Breast epithelium (tissue), 3 donors: Measurements from ENCODE around the gene SRGAP2B.
"Not testable (repeated sequence)": the region's sequence is repeated elsewhere in the genome, so short reads cannot be mapped to it uniquely, and the experiment has no call there.

Source experiments
- POLR2A ChIP-seq: fragments of 450-650 bp; IDR thresholded peaks from one replicate; pipeline ENCODE4 v1.6.1; 2016; ENCODE audit warnings: antibody characterized with exemption, mild to moderate bottlenecking, moderate library complexity
- POLR2AphosphoS5 ChIP-seq, 3 donors: sonication (generic); formaldehyde crosslinking; IDR thresholded peaks; one replicate each; pipeline ENCODE4 v1.6.1; 2017; ENCODE audit warnings: antibody characterized with exemption in 3 of 3
- TF ChIP-seq, protein P1 (sequence below), 3 donors: fragments of 450-650 bp; IDR thresholded peaks; one replicate each; pipeline ENCODE4 v1.5.1; 2016 to 2017; ENCODE audit warnings: antibody characterized with exemption in 3 of 3, mild to moderate bottlenecking in 3 of 3, moderate library complexity in 3 of 3

DNA sequence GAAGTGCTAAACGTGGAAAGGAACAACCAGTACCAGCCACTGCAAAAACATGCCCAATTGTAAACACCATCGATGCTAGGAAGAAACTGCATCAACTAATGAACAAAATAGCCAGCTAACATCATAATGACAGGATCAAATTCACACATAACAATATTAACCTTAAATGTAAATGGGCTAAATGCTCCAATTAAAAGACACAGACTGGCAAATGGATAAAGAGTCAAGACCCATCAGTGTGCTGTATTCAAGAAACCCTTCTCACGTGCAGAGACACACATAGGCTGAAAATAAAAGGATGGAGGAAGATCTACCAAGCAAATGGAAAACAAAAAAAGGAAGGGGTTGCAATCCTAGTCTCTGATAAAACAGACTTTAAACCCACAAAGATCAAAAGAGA, 128.6 kb downstream of the SRGAP2B start:
- TF ChIP-seq, protein P1, sequence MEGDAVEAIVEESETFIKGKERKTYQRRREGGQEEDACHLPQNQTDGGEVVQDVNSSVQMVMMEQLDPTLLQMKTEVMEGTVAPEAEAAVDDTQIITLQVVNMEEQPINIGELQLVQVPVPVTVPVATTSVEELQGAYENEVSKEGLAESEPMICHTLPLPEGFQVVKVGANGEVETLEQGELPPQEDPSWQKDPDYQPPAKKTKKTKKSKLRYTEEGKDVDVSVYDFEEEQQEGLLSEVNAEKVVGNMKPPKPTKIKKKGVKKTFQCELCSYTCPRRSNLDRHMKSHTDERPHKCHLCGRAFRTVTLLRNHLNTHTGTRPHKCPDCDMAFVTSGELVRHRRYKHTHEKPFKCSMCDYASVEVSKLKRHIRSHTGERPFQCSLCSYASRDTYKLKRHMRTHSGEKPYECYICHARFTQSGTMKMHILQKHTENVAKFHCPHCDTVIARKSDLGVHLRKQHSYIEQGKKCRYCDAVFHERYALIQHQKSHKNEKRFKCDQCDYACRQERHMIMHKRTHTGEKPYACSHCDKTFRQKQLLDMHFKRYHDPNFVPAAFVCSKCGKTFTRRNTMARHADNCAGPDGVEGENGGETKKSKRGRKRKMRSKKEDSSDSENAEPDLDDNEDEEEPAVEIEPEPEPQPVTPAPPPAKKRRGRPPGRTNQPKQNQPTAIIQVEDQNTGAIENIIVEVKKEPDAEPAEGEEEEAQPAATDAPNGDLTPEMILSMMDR (IDR thresholded peaks at IDR 0.05): not testable (repeated sequence)
- not testable (repeated sequence) for TF ChIP-seq POLR2AphosphoS5 (IDR thresholded peaks at IDR 0.05); POLR2A
